NCI-H526 treated with DMSO at 0.1 percent for 48 hours (cell line): ENCODE measurements around the gene UBE2QL1.

Source experiments
- DNase-seq: peaks from one replicate; lab custom pipeline; 2025; lab: John Stamatoyannopoulos, UW

Gene UBE2QL1

GRCh38 chr5:6455571-6456200, 7.0 kb downstream of the UBE2QL1 start:
- no peak for DNase-seq

DNA sequence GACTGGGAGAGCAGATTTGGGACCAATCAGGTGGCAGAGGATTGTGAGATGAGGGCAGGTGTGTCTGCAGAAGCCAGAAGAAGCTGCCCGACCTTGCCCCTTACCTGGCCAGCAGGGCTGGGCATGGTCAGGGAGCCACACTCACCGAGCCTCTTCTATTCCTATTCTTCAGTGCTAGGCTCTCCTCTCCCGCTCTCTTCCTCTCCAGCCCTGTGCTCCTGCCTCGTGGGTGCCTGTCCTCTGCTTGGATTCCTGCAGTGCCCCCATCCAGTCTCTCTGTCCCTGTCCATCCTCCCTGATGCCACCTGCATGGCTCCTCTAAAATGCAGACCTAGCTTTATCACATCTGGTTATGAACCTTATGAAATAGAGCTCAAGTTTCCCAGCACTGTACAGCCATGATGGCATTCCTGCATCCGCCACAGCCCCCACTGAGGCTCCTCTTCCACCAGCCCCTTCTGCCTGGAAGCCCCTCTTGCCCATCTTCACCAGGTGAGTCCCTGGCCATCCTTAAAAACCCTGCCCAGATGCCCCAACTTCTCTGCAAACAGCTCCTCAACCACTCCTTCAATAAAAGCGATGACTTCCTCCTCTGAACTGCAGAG, 8.2 kb downstream of the UBE2QL1 start:
- DNase-seq = no peak

- DNase-seq = no peak
These were observed 8.9 kb downstream of the UBE2QL1 start for GRCh38 chr5:6457592-6457991.

DNA sequence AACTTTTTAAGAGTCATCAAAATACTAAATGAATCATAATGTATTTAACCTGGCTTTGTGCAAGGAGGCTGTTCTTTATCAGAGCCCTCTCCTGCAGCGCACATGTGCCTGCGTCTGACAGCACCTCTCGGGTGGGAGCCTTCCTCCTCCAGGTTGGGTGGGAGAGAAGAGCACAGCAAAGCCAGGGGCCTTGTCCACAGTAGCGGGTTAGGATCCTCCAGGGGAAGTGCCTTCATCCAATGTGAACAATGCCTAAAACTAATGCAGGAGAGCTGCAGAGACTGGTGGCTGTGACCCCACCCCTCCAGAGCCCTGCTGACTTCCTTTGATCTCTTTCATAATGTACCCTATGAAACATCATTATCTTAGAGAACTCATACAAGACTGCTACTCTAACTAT, 10.2 kb downstream of the UBE2QL1 start:
- no peak for DNase-seq

- no peak for DNase-seq
These were observed 11.2 kb downstream of the UBE2QL1 start for GRCh38 chr5:6459896-6460295.

GRCh38 chr5:6461006-6461405, 12.3 kb downstream of the UBE2QL1 start:
- no peak for DNase-seq

GRCh38 chr5:6461793-6462650, 13.4 kb downstream of the UBE2QL1 start:
- DNase-seq = no peak

- no peak for DNase-seq
These were observed 14.0 kb downstream of the UBE2QL1 start for GRCh38 chr5:6462671-6463070.

DNA sequence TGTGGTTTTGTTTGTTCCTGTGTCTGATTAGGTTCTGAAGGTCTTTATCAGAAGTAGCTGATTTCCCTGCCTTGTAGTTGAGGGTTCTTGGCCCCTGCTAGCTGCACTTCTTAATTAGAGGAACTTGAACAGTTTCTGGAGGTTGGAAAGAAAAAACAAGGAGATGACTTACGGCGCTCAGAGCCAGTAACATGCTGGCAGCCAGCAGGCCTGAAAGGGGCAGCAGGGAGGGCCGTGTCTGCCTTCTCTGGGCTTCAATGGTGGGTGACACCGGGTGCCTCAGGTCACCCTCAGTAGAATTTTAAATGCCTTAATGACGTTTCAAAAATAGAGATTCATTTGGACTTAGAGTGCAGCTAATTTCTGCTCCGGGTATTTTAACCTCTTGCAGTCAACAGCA, 15.8 kb downstream of the UBE2QL1 start:
- no peak for DNase-seq

- DNase-seq = no peak
These were observed 17.5 kb downstream of the UBE2QL1 start for GRCh38 chr5:6465831-6466790.

- no peak for DNase-seq
These were observed 18.4 kb downstream of the UBE2QL1 start for GRCh38 chr5:6466975-6467567.

- no peak for DNase-seq
These were observed 18.9 kb downstream of the UBE2QL1 start for GRCh38 chr5:6467591-6467990.

GRCh38 chr5:6468104-6468503, 19.4 kb downstream of the UBE2QL1 start:
- DNase-seq = no peak

- DNase-seq = no peak
These were observed 20.2 kb downstream of the UBE2QL1 start for GRCh38 chr5:6468870-6469269.

GRCh38 chr5:6469836-6470235, 21.2 kb downstream of the UBE2QL1 start:
- no peak for DNase-seq

GRCh38 chr5:6470672-6471071, 22.0 kb downstream of the UBE2QL1 start:
- DNase-seq = no peak

- DNase-seq = no peak
These were observed 22.6 kb downstream of the UBE2QL1 start for GRCh38 chr5:6471252-6471651.

DNA sequence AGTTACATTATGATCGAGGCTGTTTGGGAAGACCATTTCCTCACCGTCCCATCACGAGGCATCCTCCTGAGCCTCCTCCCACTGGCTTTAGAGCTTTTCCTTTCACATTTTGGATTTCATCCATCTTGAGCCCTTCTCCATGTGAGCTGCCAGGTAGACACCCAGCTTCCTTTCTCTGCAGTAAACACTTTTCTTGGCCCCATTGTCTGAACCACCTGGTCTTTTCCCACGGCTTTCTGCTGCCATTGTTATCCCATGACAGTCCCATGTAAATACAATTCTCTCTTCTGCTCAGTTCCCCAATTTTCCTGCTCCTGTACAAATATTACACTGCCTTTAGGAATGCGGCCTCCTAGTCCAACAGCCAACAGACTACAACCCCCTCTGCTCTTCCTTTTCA, 24.1 kb downstream of the UBE2QL1 start:
- DNase-seq = no peak

- no peak for DNase-seq
These were observed 24.6 kb downstream of the UBE2QL1 start for GRCh38 chr5:6473284-6473683.

DNA sequence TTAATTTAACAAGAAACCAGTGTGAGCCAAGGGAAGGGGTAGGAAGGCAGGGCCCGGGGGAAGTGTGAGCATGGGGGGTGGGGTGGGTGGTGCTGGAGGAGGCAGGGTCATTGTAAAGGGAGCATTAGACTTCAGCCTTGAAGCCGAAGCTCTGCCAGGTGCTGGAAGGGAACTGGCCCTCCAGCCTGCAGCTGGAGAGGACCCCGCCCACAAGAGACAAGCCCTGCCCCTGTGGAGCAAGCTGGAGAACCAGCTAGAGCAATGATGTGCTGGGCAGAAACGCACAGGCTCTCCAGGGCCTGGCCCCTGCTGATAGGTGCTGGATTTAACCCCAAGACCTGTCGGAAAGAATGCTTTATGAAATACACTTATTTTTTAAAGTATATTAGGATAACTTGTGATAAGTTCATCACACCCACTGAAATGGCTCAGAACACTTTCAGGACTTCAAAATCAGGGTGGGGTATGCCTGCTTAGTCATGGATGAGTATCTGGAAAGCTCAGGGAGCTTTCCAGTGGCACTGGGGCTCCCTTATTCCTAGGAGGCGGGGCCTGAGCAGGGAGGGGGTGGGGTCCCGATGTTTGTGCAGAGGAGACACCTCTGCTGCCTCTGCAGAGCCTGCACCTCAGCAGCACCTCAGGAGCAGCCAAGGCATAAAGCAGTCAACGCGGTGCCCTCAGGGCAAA, 27.1 kb downstream of the UBE2QL1 start:
- DNase-seq = no peak

- no peak for DNase-seq
These were observed 27.6 kb downstream of the UBE2QL1 start for GRCh38 chr5:6476313-6476661.
